Suppressor macrophage treated with lipopolysaccharide for 4 hours (primary cell): ENCODE measurements around the gene TAOK3.
A peak's percentile ranks its signal among the peaks of the same experiment; 100 is the strongest.
"Not testable (repeated sequence)": the region's sequence is repeated elsewhere in the genome, so short reads cannot be mapped to it uniquely, and the experiment has no call there.

ENCODE experiments used
- DNase-seq: peaks from one replicate; pipeline ENCODE4 v3.0.0-alpha.2; 2020

The TAOK3 gene

DNA sequence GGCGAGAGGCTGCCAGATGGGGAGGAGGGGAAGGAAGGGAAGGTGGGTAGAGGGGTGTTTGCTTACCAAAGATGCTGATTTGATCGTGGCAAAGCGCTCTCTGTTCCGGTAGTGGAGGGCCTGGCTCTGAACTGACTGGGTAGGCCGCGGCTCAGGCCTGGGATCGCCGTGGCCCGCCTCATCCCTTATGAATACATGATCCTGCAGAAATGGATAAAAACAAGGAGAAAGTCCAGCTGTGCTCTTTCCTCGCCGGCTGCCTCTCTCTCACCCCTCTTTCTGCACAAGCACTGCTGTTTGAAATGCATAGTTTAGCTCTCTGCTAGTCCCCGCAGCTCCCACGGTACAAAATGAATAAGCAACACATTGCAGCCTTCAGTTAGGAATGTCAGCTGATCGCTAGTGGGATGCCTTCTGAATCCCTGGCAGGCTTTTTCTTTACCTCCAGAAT is 182.9 kb downstream of the TAOK3 start:
- no peak for DNase-seq

DNA sequence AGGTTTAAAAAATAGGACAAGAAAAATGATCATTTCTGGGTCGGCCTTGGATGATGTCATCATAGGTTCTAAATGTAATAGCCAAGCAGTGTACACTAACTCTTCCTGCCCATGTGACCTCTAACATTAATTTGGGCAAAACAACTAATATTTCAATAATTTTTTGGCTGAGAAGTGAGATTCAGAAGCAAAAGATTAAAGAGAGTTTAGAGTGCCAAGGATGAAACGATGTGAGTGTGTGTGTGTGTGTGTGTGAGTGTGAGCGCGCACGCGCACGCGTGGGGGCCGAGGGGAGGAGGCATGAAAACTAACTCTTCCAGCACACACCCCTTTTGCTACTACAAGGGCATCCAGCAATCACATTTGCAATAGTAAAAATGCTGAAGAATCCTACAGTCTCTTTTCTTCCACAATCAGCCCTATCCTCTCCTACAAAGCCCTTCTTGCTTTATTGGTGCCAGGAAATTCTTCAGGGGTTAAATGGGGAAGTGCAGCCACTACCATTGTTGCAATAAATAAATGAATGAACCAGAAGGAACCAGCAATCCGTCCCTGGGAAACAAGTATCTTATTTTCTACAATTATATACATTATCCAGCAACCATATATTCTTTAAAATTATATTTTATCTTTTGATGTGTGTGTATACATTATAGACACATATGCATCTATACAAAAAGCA is 183.9 kb downstream of the TAOK3 start:
- no peak for DNase-seq

DNA sequence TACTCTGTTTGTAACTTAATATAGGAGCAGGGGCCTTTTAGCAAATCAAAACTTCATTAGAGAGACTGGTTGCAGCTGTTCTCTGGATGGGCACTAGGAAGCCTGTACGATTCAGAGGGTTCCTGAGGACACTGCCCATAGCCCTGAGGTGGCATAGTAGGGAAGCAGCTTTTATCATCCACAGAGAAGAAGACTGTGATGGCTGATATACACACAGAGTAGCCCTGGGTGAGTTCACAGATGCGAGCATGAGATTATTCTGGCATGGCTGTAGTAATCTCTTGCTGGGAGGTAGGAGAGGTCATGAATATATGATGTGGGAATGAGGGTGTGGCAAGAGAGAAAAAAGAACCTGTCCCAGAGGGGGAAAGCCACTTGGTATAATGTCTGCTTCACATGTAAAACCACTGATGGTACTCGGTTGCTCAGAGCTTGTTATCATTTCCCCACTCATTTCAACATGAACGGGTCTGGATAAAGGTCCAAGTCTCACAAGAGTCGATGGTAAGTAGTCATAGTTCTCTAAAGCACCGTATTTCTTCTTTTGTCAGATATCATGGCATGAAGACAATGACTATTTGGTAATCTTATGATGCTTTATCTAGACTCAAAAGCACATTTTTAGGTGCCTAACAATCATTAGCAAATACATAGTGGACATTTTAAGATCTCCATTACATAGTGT is 184.8 kb downstream of the TAOK3 start:
- DNase-seq = no peak

DNA sequence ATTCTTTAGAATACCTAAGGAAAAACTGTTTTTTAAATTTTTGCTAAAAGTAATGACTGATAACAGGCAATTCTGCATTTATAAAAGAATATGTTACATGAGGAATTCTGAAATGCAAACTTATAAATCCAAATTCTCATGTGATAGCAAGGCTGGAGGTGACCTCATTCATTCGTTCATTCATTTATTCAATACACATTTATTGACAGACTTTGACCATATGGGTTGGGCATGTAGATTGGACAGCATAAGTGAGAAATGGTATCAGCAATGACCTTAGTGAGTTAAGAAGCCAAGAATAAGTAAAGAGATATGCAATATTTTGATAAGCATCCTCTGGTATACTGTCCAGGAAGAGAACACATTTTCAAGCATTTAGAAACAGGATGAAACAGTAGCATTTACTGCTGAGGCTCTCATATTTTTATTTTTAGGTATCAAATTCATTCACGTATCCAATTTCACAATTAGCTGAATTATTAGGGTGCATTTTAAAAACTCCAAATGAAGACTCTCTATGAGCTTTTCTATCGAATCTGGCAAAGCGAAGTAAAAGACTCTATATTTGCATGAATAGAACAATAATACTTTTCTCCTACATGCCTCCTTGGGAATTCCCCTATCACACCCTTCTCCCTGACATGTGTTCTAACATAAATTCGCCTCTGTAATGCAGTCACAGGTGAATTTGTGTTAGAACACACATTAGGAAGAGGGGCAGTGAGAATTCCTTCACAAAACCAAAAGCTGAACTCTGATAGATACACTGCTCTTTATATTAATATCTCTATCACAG is 186.9 kb downstream of the TAOK3 start:
- DNase-seq = no peak

DNA sequence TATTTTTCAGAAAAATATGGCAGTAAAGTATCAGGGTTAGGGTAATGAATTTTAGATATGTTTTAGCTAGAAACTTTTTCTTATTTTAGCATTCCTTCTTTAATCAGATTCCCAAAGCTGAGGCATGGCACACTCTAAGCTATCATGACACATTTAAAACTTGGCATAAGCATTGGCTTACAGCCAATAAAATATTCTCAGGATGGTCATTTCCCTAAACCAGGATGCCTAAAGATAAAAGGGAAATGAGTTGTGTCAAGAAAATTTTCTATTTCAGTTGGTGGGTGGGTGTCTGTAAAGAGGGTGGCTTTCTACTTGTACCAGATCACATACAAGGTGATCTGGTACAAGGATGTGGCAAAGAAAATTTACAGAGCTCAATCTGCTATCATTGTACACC is 189.0 kb downstream of the TAOK3 start:
- DNase-seq = peak; percentile 50

DNA sequence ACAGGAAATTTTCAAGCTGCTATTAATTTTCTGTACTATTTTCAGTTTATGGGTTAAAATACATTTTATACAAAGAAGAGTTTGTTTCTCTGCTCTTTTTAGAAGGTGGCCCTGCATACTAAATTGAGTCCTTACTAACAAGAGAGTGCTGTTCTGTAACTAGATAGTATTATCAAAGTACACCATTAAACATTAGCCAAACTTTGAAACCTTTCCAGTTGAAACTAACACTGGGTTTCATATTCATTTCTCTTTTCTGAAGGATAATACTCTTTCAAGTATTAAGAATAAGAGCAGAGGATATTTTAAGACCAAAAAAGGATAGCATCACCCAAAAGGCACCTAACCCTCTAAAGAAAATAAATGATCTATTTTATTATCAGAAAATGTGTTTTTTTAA is 189.6 kb downstream of the TAOK3 start:
- DNase-seq = no peak

DNA sequence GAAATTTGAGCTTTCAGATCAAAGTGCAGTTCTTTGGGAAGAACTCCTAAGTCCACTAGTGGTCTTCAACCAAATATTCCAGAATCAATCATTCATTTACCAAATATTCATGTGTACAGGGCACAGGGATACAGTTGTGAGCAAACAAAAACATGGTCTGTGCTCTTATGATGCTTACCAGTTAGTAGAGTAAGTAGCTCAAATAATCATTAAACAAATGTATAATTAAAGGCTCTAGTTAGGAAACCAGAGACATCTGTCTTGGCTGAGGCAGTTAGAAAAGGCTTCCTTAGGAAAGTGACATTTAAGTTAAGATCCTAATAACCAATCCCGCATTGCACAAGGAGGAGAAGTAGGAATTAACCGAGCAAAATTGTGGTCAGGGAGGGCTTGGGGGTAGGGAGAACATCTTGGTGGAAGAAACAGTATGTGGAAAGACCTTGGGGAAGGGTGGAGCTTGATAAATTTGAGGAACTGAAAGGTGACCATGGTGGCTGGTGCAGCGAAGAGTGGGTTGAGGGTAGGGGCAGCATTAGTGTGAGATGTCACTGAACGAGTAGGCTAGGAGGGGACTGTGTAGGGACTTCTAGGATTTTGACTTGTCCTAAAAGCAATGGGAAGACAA is 196.8 kb downstream of the TAOK3 start:
- DNase-seq = peak; percentile 92

DNA sequence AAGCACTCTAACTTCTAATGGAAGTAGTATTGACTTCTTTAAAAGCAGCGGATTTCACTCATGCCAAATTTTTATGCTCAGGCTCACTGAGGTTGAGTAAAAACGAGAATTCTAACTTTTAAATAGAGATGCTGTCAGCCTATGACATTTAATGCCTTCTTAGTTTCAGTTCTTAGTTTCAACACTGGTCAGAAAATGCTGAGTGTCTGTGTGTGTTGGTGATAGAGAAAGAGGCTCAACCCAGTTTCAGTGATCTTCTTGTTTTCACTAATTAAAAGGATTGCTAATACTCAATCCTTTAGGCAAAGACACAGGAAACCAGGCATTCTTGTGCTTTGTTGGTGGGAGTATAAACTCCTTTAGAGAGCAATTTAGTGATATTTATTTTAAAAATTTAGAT is 205.8 kb downstream of the TAOK3 start:
- DNase-seq = peak; percentile 59

DNA sequence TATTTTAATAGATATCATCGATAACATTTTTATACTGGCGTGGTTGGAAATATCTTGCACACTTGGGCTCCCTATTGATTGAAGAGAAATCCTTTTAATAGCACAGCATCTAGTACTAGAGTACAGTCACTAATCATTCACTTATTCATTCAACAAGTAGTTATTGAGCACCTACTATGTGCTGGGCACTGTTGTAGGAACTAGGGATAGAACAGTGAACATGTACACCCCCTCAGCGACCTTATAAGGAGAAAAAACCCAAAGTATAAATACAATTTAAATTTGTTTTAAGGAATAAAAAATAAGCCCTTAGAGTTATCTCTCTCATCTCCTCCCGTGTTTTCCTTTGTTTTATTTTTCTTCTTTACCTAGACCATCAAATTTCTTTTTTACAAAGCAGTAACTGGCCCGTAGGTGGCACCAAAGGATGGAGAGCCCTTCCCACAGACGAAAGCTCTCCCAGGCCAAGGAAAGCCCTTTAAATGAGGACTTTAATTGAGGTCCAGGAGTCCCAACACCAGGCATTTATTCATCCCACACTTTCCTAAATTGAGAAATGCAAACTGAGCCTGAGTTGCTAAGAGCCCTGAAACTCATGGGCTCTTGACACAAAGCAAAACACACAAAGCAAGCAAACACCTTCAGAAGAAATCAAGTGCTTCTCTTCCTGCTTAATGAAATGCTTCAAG is 207.8 kb downstream of the TAOK3 start:
- DNase-seq = peak; percentile 14

DNA sequence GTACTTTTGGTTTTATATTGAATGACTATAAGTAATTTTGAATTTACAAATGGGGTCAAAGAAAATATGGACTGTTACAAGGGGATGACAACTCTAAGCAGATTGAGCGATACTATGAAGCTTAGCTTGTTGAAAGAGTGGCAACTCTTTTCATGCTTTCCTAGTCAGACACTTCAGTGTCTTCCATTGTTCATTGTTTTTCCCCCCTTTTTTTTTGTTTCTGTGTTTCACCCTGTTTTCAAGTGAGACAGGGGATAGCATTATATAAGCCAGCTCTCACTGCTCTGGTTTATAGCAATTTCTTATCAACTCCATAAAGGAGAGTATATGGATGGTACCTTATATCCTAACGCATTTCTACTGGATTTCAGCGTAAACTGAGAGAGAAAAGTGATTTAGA is 212.2 kb downstream of the TAOK3 start:
- DNase-seq = no peak

DNA sequence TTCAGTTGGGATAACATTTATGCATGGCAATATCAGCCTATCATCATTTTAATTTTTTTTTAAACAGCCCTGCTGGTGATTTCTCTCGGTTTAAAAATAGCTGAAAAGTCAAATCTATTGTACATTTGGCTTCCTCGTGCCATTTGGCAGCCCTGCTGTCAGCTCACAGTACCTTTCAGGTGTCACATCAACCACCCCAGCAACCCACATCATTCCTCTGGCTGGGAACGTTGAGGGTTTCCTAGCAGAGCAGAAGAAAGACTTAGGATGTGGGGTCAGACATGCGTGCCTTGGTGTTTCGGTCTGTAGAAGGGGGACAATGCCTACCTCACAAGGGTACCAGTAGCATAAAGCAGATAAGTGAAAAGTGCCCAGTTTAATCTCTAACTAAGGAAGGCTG is 221.0 kb downstream of the TAOK3 start:
- no peak for DNase-seq

DNA sequence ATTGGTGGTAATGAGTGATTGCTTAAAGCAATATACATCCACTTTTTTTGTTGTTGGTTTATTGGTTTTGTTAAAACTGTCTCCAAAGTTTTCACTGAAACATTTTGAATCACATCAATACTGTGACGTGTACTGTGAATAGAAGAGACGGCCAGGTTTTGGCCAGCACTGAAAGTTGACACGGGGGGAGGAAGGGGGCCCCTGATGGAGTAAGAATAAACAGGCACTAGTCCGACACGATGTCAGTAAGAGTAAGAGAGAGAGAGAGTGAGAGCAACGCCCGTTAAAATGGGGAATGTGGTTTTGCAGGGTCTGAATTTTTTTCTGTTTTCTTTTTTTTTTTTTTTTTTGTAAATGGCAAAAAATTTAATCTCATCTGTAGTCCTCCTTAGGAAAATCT is 222.1 kb downstream of the TAOK3 start:
- no peak for DNase-seq

DNA sequence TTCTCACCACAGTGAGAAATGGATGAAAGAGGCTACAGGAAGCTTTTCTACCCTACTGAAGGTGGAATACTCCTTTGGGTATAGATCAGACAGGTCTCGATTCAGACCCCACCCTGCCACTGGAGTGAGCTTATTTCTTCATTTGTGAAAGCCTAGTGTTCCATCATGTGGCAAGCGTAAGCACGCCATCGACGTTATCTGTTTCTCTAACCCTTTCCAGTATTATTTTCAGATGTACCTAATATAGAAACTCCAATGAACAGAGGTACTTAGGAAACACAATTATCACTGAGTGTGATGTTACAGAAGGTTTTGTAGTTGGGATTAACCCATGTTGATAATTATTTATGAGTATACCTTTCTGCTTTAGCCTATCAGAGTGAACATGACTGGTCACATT is 224.4 kb downstream of the TAOK3 start:
- no peak for DNase-seq

DNA sequence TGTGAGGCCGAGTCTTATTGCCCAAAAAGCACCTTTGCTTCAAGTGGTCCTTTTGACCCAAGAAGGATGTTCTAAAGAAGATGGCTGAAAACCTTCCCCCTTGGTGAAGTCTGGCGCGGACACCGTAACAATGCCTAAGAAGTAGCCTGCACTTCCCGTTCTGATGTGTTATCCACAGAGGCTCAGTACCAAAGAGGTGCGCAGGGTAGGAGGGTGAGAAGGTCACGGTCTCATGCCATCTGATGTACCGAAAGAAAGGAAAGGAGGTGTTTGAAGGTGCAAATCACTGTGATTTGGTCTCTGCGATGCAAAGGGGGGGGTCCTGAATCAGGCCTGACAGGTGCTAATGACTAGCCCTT is 226.9 kb downstream of the TAOK3 start:
- DNase-seq = no peak

DNA sequence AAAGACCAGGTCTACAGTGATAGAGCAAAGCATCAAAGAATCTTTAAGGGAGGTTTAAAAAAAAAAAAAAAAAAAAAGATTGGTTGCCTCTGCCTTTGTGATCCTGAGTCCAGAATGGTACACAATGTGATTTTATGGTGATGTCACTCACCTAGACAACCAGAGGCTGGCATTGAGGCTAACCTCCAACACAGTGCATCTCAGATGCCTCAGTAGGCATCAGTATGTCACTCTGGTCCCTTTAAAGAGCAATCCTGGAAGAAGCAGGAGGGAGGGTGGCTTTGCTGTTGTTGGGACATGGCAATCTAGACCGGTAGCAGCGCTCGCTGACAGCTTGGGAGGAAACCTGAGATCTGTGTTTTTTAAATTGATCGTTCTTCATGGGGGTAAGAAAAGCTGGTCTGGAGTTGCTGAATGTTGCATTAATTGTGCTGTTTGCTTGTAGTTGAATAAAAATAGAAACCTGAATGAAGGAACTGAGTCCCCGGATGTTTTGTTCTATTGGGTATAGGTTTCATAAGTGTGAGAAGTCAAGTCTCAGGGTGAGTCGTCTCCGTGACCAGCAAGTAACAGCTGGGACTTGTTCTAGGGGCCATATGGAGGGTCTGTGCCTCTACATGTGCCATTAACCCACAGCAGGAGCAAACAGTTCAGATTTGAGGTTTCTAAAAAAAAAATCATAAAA is 227.5 kb downstream of the TAOK3 start:
- DNase-seq = no peak

DNA sequence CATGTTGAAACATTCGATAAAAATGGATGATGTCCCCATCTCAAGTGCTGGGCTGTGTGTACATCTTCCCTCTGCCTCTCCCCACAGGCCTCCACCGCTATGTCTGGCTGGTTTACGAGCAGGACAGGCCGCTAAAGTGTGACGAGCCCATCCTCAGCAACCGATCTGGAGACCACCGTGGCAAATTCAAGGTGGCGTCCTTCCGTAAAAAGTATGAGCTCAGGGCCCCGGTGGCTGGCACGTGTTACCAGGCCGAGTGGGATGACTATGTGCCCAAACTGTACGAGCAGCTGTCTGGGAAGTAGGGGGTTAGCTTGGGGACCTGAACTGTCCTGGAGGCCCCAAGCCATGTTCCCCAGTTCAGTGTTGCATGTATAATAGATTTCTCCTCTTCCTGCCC is 228.2 kb downstream of the TAOK3 start:
- no peak for DNase-seq

DNA sequence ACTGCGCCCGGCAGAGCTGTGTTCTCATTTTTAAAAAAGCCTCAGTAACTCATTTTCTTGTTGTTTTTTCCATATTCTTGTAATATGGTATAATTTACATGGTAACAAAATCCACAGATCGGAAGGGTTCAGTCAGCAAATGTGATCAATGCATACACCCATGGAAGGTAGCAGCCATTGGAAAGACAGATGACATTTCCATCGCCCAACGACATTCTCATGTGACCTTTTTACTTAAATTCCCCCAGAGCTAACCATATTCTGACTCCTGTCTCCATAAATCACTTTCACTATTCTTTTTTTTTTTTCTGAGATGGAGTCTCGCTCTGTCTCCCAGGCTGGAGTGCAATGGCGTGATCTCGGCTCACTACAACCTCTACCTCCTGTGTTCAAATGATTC is 231.9 kb downstream of the TAOK3 start:
- no peak for DNase-seq

DNA sequence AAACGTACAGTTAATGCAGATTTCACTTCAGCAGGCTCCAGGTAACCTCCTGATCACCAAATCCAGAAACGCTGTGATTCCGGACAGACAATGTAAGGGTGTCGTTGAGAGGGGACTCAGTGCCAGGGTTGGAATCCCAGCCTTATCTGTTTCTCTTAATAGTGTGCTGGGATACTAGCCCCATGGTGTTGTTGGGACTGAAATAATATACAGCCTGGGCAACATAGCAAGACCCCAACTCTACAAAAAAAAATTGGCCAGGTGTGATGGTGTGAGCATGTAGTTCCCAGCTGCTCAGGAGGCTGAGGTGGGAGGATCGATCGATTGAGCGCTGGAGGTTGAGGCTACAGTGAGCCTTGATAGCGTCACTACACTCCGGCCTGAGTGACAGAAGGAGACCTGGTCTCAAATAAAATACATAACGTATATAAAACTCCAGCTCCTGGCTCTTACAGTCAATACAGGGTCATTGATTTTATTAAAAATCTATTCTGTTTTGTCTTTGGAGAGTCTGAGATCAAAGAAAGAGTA is 235.5 kb downstream of the TAOK3 start:
- no peak for DNase-seq

DNA sequence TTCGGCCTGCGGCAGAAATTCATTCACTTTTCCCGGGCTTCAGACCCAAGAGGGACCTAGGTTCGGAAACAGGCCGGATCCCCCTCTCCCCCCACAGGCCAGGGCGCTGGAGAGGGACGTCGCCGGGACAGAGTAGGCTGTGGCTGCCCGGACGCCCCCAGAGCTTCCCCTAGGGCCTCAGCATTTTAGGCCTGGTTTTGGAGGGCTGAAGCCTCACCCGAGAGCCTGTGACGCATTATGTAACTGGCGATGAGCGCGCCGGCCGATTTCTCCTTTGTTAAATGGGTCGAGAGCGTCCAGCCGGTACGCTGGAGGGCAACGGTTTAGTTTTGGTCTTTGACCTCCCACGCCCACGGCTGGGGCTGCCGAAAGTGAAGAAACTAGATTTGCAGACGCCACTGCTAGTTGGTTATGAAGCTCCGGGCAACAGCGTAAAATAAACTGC is 236.1 kb downstream of the TAOK3 start:
- peak; percentile 78 for DNase-seq

DNA sequence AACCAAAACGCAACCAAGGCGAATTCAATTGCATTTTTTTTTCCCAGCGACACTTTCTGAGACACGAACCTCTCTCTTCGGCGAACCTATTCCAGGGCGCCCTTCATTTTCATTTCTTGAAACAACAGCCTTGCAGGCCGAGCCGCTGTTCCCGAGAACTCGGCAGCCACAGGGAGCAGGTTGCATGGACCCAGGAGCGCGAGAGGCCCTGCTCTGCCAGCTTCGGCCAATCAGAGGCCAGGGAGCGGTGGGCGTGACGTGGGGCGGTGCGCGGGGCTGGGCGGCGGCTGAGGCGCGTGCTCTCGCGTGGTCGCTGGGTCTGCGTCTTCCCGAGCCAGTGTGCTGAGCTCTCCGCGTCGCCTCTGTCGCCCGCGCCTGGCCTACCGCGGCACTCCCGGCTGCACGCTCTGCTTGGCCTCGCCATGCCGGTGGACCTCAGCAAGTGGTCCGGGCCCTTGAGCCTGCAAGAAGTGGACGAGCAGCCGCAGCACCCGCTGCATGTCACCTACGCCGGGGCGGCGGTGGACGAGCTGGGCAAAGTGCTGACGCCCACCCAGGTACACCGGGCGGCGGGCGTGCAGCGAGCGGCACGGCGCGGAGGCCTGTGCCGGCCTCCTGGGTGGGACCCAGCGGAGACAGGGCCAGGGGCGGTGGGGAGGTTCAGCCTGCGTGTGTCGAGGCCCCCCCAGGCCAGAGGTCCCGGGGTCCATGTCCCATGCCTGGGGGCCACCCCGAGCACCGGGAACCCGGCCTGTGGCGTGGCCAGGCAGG is 236.7 kb downstream of the TAOK3 start, which contains the start of gene PEBP1:
Gene PEBP1 (plus strand): TSS at position 337 of the 771 bp plus-strand sequence. CDS start 86 bp downstream, at position 423.
- peak; percentile 91 for DNase-seq

DNA sequence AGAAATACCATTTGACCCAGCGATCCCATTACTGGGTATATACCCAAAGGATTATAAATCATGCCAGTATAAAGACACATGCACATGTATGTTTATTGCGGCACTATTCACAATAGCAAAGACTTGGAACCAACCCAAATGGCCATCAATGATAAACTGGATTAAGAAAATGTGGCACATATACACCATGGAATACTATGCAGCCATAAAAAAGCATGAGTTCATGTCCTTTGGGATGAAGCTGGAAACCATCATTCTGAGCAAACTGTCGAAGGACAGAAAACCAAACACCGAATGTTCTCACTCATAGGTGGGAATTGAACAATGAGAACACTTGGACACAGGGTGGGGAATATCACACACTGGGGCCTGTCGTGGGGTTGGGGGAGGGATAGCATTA is 243.3 kb downstream of the TAOK3 start:
- not testable (repeated sequence) for DNase-seq
